K562 (cell line): Measurements from ENCODE around the gene MRPL48. TPM values are rescaled to one million over a fixed set of nuclear protein-coding genes. Genes with fewer than 3 reads are reported as not detected.
A peak's percentile ranks its signal among the peaks of the same experiment; 100 is the strongest.

Source experiments
- ARID4B ChIP-seq: sonication (generic); formaldehyde crosslinking; IDR thresholded peaks from 2 replicates; pipeline ENCODE4 v1.8.0; 2022; ENCODE audit warnings: mild to moderate bottlenecking, missing genetic modification reagents
- ARNT ChIP-seq, 2 experiments: fragments of 450-650 bp; IDR thresholded peaks; 2 replicates each; pipeline ENCODE4 v1.6.1; 2016; ENCODE audit warnings: mild to moderate bottlenecking in 1 of 2
- FOSL1 ChIP-seq: fragments of 200-800 bp; sonication (Bioruptor generic); conservative IDR thresholded peaks from 2 replicates; pipeline ENCODE4 v1.6.1; 2016; ENCODE audit warnings: missing genetic modification characterization, missing compliant biosample characterization
- MAFG ChIP-seq: fragments of 450-650 bp; conservative IDR thresholded peaks from 2 replicates; pipeline ENCODE4 v1.6.1; 2016; ENCODE audit warnings: missing genetic modification characterization, missing compliant biosample characterization
- MAZ ChIP-seq, 2 experiments: fragments of 450-650 bp in 1 of 2; sonication (generic) in 1 of 2; formaldehyde crosslinking; IDR thresholded peaks in 1 of 2; conservative IDR thresholded peaks in 1 of 2; 2 replicates each; pipeline versions ENCODE4 v1.4.0 to v1.5.0; 2020; ENCODE audit warnings: mild to moderate bottlenecking in 1 of 2, missing genetic modification reagents in 1 of 2
- MBD2 ChIP-seq: sonication (generic); IDR thresholded peaks from 2 replicates; pipeline ENCODE4 v1.6.1; 2016; ENCODE audit warnings: low read depth, borderline replicate concordance
- NEUROD1 ChIP-seq: fragments of 150-350 bp; IDR thresholded peaks from 2 replicates; pipeline ENCODE4 v1.6.1; 2014; ENCODE audit warnings: borderline replicate concordance, low read length, low read depth; ENCODE audit not compliant: partially characterized antibody
- RBBP5 ChIP-seq: fragments of 200-600 bp; sonication (generic); IDR thresholded peaks from 2 replicates; pipeline ENCODE4 v1.6.1; 2012; ENCODE audit warnings: borderline replicate concordance, mild to moderate bottlenecking, low read length, control low read depth, inconsistent platforms; ENCODE audit not compliant: insufficient read depth, poor library complexity, severe bottlenecking
- SUPT5H ChIP-seq: fragments of 450-650 bp; IDR thresholded peaks from 2 replicates; pipeline ENCODE4 v1.6.1; 2016
- TFAP4 ChIP-seq: sonication (generic); formaldehyde crosslinking; IDR thresholded peaks from 2 replicates; pipeline ENCODE4 v1.8.0; 2022; ENCODE audit warnings: missing genetic modification reagents, mild to moderate bottlenecking, moderate library complexity, borderline replicate concordance
- ZNF408 ChIP-seq: fragments of 250-450 bp; sonication (Bioruptor Pico); IDR thresholded peaks from 2 replicates; pipeline ENCODE4 v1.4.0; 2020; ENCODE audit warnings: low read depth, mild to moderate bottlenecking, moderate library complexity
- polyA plus RNA-seq, 8 experiments: library from polyadenylated mRNA; depleted of rRNA in 4 of 8; stranded (reverse) in 5 of 8; unstranded in 3 of 8; fragments of >200 nt; fragmentation: Nextera tagmentation in 2 of 8; fragmentation: Illumina TruSeq in 1 of 8; extraction: Ambion mirVana in 2 of 8; extraction: Trizol in 1 of 8; gene quantifications; 2 replicates each; pipeline versions ENCODE4 v1.2.1 to v1.2.3, GENCODE V29; 2011 to 2014; ENCODE audit warnings: inconsistent platforms in 1 of 8, missing spikeins in 1 of 8
- total RNA-seq, 7 experiments: library from RNA; depleted of rRNA in 6 of 7; stranded (reverse); fragments of >200 nt in 6 of 7; fragmentation: Illumina TruSeq in 2 of 7; extraction: Trizol in 2 of 7; gene quantifications; 2 replicates each; pipeline versions ENCODE4 v1.2.1 to v1.2.3, GENCODE V29; 2011 to 2021; ENCODE audit warnings: low replicate concordance in 1 of 7
- TF ChIP-seq, protein P1 (sequence below): fragments of 450-650 bp; IDR thresholded peaks from 2 replicates; pipeline ENCODE4 v1.6.1; 2016; ENCODE audit warnings: low read depth

Gene MRPL48
- total and polyA plus RNA-seq, 9 of the 15 experiments (the other 6 are each of a cell fraction or from before 2014, with no cell fraction given), result 66.0 to 237 (median 104) TPM

- TF ChIP-seq MAZ (CRISPR knock-in tag; conservative IDR thresholded peaks at IDR 0.05 in 1 of 2, IDR thresholded peaks at IDR 0.05 in 1 of 2) (peak; percentile 91 to 92), MAFG (tag) (peak; percentile 74), FOSL1 (tag) (peak; percentile 96), MBD2 (no peak), ARNT (IDR thresholded peaks at IDR 0.05) (no peak), ARID4B (0 out of 2 replicates have a peak, but pooled peaks have one; percentile 40), SUPT5H (peak; percentile 76), NEUROD1 (peak; percentile 12), ZNF408 (CRISPR knock-in tag) (no peak), RBBP5 (peak; percentile 21), TFAP4 (CRISPR knock-in tag) (peak; percentile 95)
- TF ChIP-seq, protein P1, sequence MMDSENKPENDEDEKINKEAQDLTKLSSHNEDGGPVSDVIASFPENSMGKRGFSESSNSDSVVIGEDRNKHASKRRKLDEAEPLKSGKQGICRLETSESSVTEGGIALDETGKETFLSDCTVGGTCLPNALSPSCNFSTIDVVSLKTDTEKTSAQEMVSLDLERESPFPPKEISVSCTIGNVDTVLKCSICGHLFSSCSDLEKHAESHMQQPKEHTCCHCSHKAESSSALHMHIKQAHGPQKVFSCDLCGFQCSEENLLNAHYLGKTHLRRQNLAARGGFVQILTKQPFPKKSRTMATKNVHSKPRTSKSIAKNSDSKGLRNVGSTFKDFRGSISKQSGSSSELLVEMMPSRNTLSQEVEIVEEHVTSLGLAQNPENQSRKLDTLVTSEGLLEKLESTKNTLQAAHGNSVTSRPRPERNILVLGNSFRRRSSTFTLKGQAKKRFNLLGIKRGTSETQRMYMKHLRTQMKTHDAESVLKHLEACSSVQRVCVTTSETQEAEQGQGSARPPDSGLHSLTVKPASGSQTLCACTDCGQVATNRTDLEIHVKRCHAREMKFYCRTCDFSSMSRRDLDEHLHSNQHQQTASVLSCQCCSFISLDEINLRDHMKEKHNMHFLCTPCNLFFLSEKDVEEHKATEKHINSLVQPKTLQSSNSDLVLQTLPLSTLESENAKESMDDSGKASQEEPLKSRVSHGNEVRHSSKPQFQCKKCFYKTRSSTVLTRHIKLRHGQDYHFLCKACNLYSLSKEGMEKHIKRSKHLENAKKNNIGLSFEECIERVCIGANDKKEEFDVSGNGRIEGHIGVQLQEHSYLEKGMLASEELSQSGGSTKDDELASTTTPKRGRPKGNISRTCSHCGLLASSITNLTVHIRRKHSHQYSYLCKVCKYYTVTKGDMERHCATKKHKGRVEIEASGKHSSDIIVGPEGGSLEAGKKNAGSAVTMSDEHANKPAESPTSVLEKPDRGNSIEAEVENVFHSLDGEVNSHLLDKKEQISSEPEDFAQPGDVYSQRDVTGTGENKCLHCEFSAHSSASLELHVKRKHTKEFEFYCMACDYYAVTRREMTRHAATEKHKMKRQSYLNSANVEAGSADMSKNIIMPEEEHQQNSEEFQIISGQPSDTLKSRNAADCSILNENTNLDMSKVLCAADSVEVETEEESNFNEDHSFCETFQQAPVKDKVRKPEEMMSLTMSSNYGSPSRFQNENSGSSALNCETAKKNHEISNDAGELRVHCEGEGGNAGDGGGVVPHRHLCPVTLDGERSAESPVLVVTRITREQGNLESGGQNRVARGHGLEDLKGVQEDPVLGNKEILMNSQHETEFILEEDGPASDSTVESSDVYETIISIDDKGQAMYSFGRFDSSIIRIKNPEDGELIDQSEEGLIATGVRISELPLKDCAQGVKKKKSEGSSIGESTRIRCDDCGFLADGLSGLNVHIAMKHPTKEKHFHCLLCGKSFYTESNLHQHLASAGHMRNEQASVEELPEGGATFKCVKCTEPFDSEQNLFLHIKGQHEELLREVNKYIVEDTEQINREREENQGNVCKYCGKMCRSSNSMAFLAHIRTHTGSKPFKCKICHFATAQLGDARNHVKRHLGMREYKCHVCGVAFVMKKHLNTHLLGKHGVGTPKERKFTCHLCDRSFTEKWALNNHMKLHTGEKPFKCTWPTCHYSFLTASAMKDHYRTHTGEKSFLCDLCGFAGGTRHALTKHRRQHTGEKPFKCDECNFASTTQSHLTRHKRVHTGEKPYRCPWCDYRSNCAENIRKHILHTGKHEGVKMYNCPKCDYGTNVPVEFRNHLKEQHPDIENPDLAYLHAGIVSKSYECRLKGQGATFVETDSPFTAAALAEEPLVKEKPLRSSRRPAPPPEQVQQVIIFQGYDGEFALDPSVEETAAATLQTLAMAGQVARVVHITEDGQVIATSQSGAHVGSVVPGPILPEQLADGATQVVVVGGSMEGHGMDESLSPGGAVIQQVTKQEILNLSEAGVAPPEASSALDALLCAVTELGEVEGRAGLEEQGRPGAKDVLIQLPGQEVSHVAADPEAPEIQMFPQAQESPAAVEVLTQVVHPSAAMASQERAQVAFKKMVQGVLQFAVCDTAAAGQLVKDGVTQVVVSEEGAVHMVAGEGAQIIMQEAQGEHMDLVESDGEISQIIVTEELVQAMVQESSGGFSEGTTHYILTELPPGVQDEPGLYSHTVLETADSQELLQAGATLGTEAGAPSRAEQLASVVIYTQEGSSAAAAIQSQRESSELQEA, result no peak
Measured at GRCh38 chr11:73779084-73779902, 8.4 kb upstream of the MRPL48 start (continued).
